CD8-positive, alpha-beta memory T cell (primary cell): Measurements from ENCODE around the gene ZFP64. TPM values are rescaled to one million over a fixed set of nuclear protein-coding genes. Genes with fewer than 3 reads are reported as not detected.

ENCODE experiments used
- CTCF ChIA-PET: fragments of 350-600 bp; sonication (Branson Sonifier 250); formaldehyde crosslinking; loops from one replicate; lab custom pipeline; 2021; ENCODE audit warnings: antibody characterized with exemption; lab: Charles Lee
- POLR2A ChIA-PET: fragments of 350-600 bp; sonication (Branson Sonifier 250); formaldehyde crosslinking; loops from one replicate; lab custom pipeline; 2021; ENCODE audit warnings: antibody characterized with exemption; lab: Charles Lee
- DNase-seq, 5 donors: peaks; one replicate each; pipeline versions ENCODE4 v3.0.0 to v3.0.0-alpha.2; 2020 to 2022; ENCODE audit warnings: mixed read lengths in 1 of 5
- H3K27ac ChIP-seq: one replicate; pipeline ENCODE4 v1.7.0; 2013; ENCODE audit warnings: low read depth, mild to moderate bottlenecking, low read length, moderate library complexity
- H3K27me3 ChIP-seq: 2 replicates; pipeline ENCODE4 v1.7.0; 2013; ENCODE audit warnings: low read length, mild to moderate bottlenecking; ENCODE audit not compliant: insufficient read depth, poor library complexity, severe bottlenecking
- H3K36me3 ChIP-seq: 2 replicates; pipeline ENCODE4 v1.7.0; 2013; ENCODE audit warnings: mild to moderate bottlenecking, low read length, moderate library complexity; ENCODE audit not compliant: insufficient read depth
- H3K4me1 ChIP-seq: 2 replicates; pipeline ENCODE4 v1.7.0; 2013; ENCODE audit warnings: mild to moderate bottlenecking, low read length, moderate library complexity; ENCODE audit not compliant: insufficient read depth
- H3K4me3 ChIP-seq: 2 replicates; pipeline ENCODE4 v1.7.0; 2013; ENCODE audit warnings: mild to moderate bottlenecking, low read length
- H3K9me3 ChIP-seq: 2 replicates; pipeline ENCODE4 v1.7.0; 2013; ENCODE audit warnings: mild to moderate bottlenecking, low read length
- H3K27ac Mint-ChIP-seq, 8 donors: one replicate each; pipeline ENCODE4 v1.8.0; 2020 to 2021; ENCODE audit warnings: mixed read lengths in 8 of 8, mild to moderate bottlenecking in 6 of 8, inconsistent platforms in 3 of 8, moderate library complexity in 3 of 8
- H3K27me3 Mint-ChIP-seq, 2 donors: one replicate each; pipeline ENCODE4 v1.8.0; 2020 to 2021; ENCODE audit warnings: mixed read lengths in 2 of 2, mild to moderate bottlenecking in 1 of 2, moderate library complexity in 1 of 2
- H3K36me3 Mint-ChIP-seq, 3 donors: one replicate each; pipeline ENCODE4 v1.8.0; 2020 to 2021; ENCODE audit warnings: mixed read lengths in 3 of 3, inconsistent platforms in 1 of 3, mild to moderate bottlenecking in 1 of 3
- H3K4me1 Mint-ChIP-seq, 3 donors: one replicate each; pipeline ENCODE4 v1.8.0; 2020 to 2021; ENCODE audit warnings: mixed read lengths in 3 of 3, inconsistent platforms in 1 of 3, mild to moderate bottlenecking in 1 of 3
- H3K4me3 Mint-ChIP-seq, 7 donors: one replicate each; pipeline ENCODE4 v1.8.0; 2020 to 2021; ENCODE audit warnings: mixed read lengths in 7 of 7, mild to moderate bottlenecking in 6 of 7, moderate library complexity in 4 of 7, inconsistent platforms in 2 of 7
- H3K9me3 Mint-ChIP-seq, 5 donors: one replicate each; pipeline ENCODE4 v1.8.0; 2020 to 2022; ENCODE audit warnings: mixed read lengths in 5 of 5, mild to moderate bottlenecking in 3 of 5, moderate library complexity in 2 of 5, inconsistent platforms in 1 of 5
- polyA plus RNA-seq: library from polyadenylated mRNA; unstranded; fragments of 300-500 nt; fragmentation: Illumina TruSeq; gene quantifications from one replicate; pipeline ENCODE4 v1.2.3, GENCODE V29; 2021
- total RNA-seq, 2 experiments: library from RNA; stranded (reverse); gene quantifications; one replicate each; pipeline ENCODE4 v1.2.3, GENCODE V29; 2021

ZFP64 gene
- total and polyA plus RNA-seq, 3 experiments from 2014 or later = 11.1 to 11.9 (median 11.6) TPM

- H3K4me1 ChIP-seq = no peaks in the 10 kb centered on the region
- no peak overlapping the region for H3K27ac ChIP-seq
- H3K36me3 ChIP-seq = no peaks in the 10 kb centered on the region
- H3K4me3 Mint-ChIP-seq = no peak overlapping the region
- POLR2A ChIA-PET = no interaction called here
- H3K4me1 Mint-ChIP-seq = peaks cover 0 to 5% (median 3%) of the 10 kb centered on the region in 3 donors
- no peak overlapping the region for H3K27ac Mint-ChIP-seq
- no peaks in the 10 kb centered on the region for H3K9me3 Mint-ChIP-seq
- H3K27me3 Mint-ChIP-seq = no peaks in the 10 kb centered on the region
- DNase-seq = no peak
- CTCF ChIA-PET = no interaction called here
- H3K4me3 ChIP-seq = no peak overlapping the region
- no peaks in the 10 kb centered on the region for H3K27me3 ChIP-seq
- no peaks in the 10 kb centered on the region for H3K9me3 ChIP-seq
- H3K36me3 Mint-ChIP-seq = peaks cover 0 to 2% (median 1%) of the 10 kb centered on the region in 3 donors
These were observed 59.2 kb downstream of the ZFP64 start for GRCh38 chr20:52132337-52132736.

GRCh38 chr20:52131048-52131643 lies 60.4 kb downstream of the ZFP64 start:
- Mint-ChIP-seq H3K4me1 (peaks cover 0 to 5% (median 3%) of the 10 kb centered on the region in 3 donors), H3K9me3 (no peaks in the 10 kb centered on the region), H3K4me3 (no peak overlapping the region), H3K27ac (no peak overlapping the region), H3K27me3 (no peaks in the 10 kb centered on the region), H3K36me3 (peaks cover 0 to 2% (median 1%) of the 10 kb centered on the region in 3 donors)
- POLR2A ChIA-PET = no interaction called here
- Histone ChIP-seq H3K9me3 (no peaks in the 10 kb centered on the region), H3K27me3 (no peaks in the 10 kb centered on the region), H3K4me1 (no peaks in the 10 kb centered on the region), H3K36me3 (no peaks in the 10 kb centered on the region), H3K4me3 (no peak overlapping the region), H3K27ac (no peak overlapping the region)
- no peak for DNase-seq
- CTCF ChIA-PET = no interaction called here

- H3K4me3 ChIP-seq = no peak overlapping the region
- no peaks in the 10 kb centered on the region for H3K4me1 ChIP-seq
- no peak for DNase-seq
- CTCF ChIA-PET = no interaction called here
- peaks cover 0 to 2% (median 1%) of the 10 kb centered on the region in 3 donors for H3K36me3 Mint-ChIP-seq
- H3K4me1 Mint-ChIP-seq = peaks cover 0 to 5% (median 3%) of the 10 kb centered on the region in 3 donors
- POLR2A ChIA-PET = no interaction called here
- no peak overlapping the region for H3K27ac ChIP-seq
- H3K4me3 Mint-ChIP-seq = no peak overlapping the region
- H3K27me3 Mint-ChIP-seq = no peaks in the 10 kb centered on the region
- no peaks in the 10 kb centered on the region for H3K27me3 ChIP-seq
- no peaks in the 10 kb centered on the region for H3K36me3 ChIP-seq
- H3K9me3 Mint-ChIP-seq = no peaks in the 10 kb centered on the region
- H3K27ac Mint-ChIP-seq = no peak overlapping the region
- H3K9me3 ChIP-seq = no peaks in the 10 kb centered on the region
These were observed 61.2 kb downstream of the ZFP64 start for GRCh38 chr20:52130406-52130805.

- Mint-ChIP-seq H3K4me1 (peaks cover 0 to 5% (median 3%) of the 10 kb centered on the region in 3 donors), H3K9me3 (no peaks in the 10 kb centered on the region), H3K36me3 (peaks cover 0 to 2% (median 1%) of the 10 kb centered on the region in 3 donors), H3K4me3 (no peak overlapping the region), H3K27me3 (no peaks in the 10 kb centered on the region), H3K27ac (no peak overlapping the region)
- DNase-seq = no peak
- Histone ChIP-seq H3K4me3 (no peak overlapping the region), H3K27me3 (no peaks in the 10 kb centered on the region), H3K4me1 (no peaks in the 10 kb centered on the region), H3K9me3 (no peaks in the 10 kb centered on the region), H3K27ac (no peak overlapping the region), H3K36me3 (no peaks in the 10 kb centered on the region)
- CTCF ChIA-PET = interaction anchor here (1.5 to 1.9 kb wide), 3 partner anchors 16 to 25 kb away, joined by 5 to 13 read pairs (median 10); no protein-coding TSS in a partner anchor
- POLR2A ChIA-PET = interaction anchor here (0.7 kb wide), 1 partner anchor 268 kb away, joined by 3 read pairs; no protein-coding TSS in a partner anchor
These were observed 62.0 kb downstream of the ZFP64 start for GRCh38 chr20:52129611-52130010.

- DNase-seq = no peak
- H3K4me1 Mint-ChIP-seq = peaks cover 0 to 5% (median 3%) of the 10 kb centered on the region in 3 donors
- POLR2A ChIA-PET = no interaction called here
- H3K27me3 Mint-ChIP-seq = no peaks in the 10 kb centered on the region
- Histone ChIP-seq H3K27me3 (no peaks in the 10 kb centered on the region), H3K36me3 (no peaks in the 10 kb centered on the region), H3K4me3 (no peak overlapping the region), H3K9me3 (no peaks in the 10 kb centered on the region), H3K27ac (no peak overlapping the region), H3K4me1 (no peaks in the 10 kb centered on the region)
- peaks cover 0 to 4% (median 2%) of the 10 kb centered on the region in 3 donors for H3K36me3 Mint-ChIP-seq
- H3K4me3 Mint-ChIP-seq = no peak overlapping the region
- no peak overlapping the region for H3K27ac Mint-ChIP-seq
- CTCF ChIA-PET = interaction anchor here (2.0 kb wide), 1 partner anchor 17 kb away, joined by 5 read pairs; no protein-coding TSS in a partner anchor
- H3K9me3 Mint-ChIP-seq = no peaks in the 10 kb centered on the region
These were observed 64.3 kb downstream of the ZFP64 start for GRCh38 chr20:52127309-52127708.

GRCh38 chr20:52124821-52125220 lies 66.8 kb downstream of the ZFP64 start:
- no peaks in the 10 kb centered on the region for H3K27me3 Mint-ChIP-seq
- Histone ChIP-seq H3K9me3 (no peaks in the 10 kb centered on the region), H3K36me3 (no peaks in the 10 kb centered on the region), H3K4me3 (no peak overlapping the region), H3K27me3 (no peaks in the 10 kb centered on the region), H3K4me1 (no peaks in the 10 kb centered on the region), H3K27ac (no peak overlapping the region)
- CTCF ChIA-PET = interaction anchor here (1.0 kb wide), 1 partner anchor 21 kb away, joined by 3 read pairs; no protein-coding TSS in a partner anchor
- no peak for DNase-seq
- H3K9me3 Mint-ChIP-seq = no peaks in the 10 kb centered on the region
- no peak overlapping the region for H3K4me3 Mint-ChIP-seq
- peaks cover 0 to 5% (median 3%) of the 10 kb centered on the region in 3 donors for H3K4me1 Mint-ChIP-seq
- H3K36me3 Mint-ChIP-seq = peaks cover 0 to 9% (median 3%) of the 10 kb centered on the region in 3 donors
- POLR2A ChIA-PET = no interaction called here
- H3K27ac Mint-ChIP-seq = no peak overlapping the region

GRCh38 chr20:52118696-52119095 lies 72.9 kb downstream of the ZFP64 start:
- ChIA-PET POLR2A (no interaction called here), CTCF (no interaction called here)
- no peaks in the 10 kb centered on the region for H3K4me1 Mint-ChIP-seq
- H3K36me3 Mint-ChIP-seq = peaks cover 10 to 11% (median 10%) of the 10 kb centered on the region in 3 donors
- no peak overlapping the region for H3K4me3 Mint-ChIP-seq
- H3K27ac Mint-ChIP-seq = no peak overlapping the region
- Histone ChIP-seq H3K4me1 (no peaks in the 10 kb centered on the region), H3K27me3 (no peaks in the 10 kb centered on the region), H3K27ac (no peak overlapping the region), H3K9me3 (no peaks in the 10 kb centered on the region), H3K4me3 (no peak overlapping the region), H3K36me3 (no peaks in the 10 kb centered on the region)
- DNase-seq = no peak
- no peaks in the 10 kb centered on the region for H3K9me3 Mint-ChIP-seq
- no peaks in the 10 kb centered on the region for H3K27me3 Mint-ChIP-seq

- H3K27me3 ChIP-seq = no peaks in the 10 kb centered on the region
- Mint-ChIP-seq H3K9me3 (no peaks in the 10 kb centered on the region), H3K4me3 (no peak overlapping the region), H3K4me1 (no peaks in the 10 kb centered on the region), H3K36me3 (peaks cover 10% of the 10 kb centered on the region in 3 donors), H3K27ac (no peak overlapping the region), H3K27me3 (no peaks in the 10 kb centered on the region)
- H3K27ac ChIP-seq = no peak overlapping the region
- DNase-seq = no peak
- CTCF ChIA-PET = no interaction called here
- POLR2A ChIA-PET = interaction anchor here (0.6 kb wide), 1 partner anchor 108 kb away, joined by 5 read pairs; no protein-coding TSS in a partner anchor
- no peak overlapping the region for H3K4me3 ChIP-seq
- H3K4me1 ChIP-seq = no peaks in the 10 kb centered on the region
- H3K36me3 ChIP-seq = no peaks in the 10 kb centered on the region
- H3K9me3 ChIP-seq = no peaks in the 10 kb centered on the region
These were observed 73.5 kb downstream of the ZFP64 start for GRCh38 chr20:52118016-52118623.
